ENCODE results near the gene CAMK1D.

CAMK1D gene

DNA sequence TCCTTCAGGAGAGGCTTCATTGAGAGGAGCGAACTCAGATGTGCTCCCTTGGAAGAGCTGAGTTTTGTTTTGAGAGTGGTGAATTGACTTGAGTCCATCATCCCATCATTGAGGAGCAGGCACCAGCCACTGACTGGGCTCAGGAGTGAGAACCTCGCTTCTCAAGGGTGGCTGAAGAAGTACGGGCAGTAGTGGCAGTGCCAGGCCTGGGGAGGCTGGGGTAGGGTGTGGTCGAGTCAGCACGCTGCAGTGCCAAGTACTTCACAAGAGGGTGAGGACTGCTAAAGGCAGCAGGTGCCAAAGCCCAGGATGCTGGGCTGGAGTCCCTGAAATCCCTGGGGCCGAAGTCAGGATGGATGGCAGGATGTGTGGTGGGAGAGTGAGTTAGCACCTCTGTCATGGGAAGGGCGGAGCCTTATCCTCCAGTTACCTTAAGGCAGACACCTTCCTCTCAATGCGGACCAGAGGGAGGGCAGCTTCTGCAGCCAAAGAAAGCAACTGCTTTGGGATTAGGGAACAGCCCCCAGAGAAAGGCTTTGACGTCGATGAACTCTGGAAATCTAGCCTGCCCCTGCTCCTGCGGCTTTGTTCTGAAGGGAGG lies 210.3 kb downstream of the CAMK1D start:
- Histone ChIP-seq H3K4me3 (ENCODE audit: low read depth in 1 of 2, low read length in 2 of 2) (no peak overlapping the region), H3K9ac (ENCODE audit: low read depth, low read length) (no peak overlapping the region), H3K27ac (ENCODE audit: low read length) (no peak overlapping the region), H2AFZ (ENCODE audit: low read depth, low read length) (no peak overlapping the region), H3K27me3 (ENCODE audit: insufficient read depth, low read length, poor library complexity) (no peaks in the 10 kb centered on the region), H3K4me1 (ENCODE audit: insufficient read depth, low read length) (no peaks in the 10 kb centered on the region), H4K20me1 (ENCODE audit: insufficient read depth, low read length) (no peaks in the 10 kb centered on the region), H3K36me3 (ENCODE audit: insufficient read depth, low read length) (no peaks in the 10 kb centered on the region), H3K9me3 (ENCODE audit: insufficient read depth, low read length, severe bottlenecking) (no peaks in the 10 kb centered on the region), H3K79me2 (ENCODE audit: insufficient read depth, low read length) (no peaks in the 10 kb centered on the region), H3K4me2 (ENCODE audit: insufficient read depth, low read length) (no peak overlapping the region)
- no peak for TF ChIP-seq EZH2 (IDR thresholded peaks at IDR 0.05; ENCODE audit: borderline replicate concordance, low read depth, low read length, severe bottlenecking)
- TF ChIP-seq, protein P1, sequence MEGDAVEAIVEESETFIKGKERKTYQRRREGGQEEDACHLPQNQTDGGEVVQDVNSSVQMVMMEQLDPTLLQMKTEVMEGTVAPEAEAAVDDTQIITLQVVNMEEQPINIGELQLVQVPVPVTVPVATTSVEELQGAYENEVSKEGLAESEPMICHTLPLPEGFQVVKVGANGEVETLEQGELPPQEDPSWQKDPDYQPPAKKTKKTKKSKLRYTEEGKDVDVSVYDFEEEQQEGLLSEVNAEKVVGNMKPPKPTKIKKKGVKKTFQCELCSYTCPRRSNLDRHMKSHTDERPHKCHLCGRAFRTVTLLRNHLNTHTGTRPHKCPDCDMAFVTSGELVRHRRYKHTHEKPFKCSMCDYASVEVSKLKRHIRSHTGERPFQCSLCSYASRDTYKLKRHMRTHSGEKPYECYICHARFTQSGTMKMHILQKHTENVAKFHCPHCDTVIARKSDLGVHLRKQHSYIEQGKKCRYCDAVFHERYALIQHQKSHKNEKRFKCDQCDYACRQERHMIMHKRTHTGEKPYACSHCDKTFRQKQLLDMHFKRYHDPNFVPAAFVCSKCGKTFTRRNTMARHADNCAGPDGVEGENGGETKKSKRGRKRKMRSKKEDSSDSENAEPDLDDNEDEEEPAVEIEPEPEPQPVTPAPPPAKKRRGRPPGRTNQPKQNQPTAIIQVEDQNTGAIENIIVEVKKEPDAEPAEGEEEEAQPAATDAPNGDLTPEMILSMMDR (IDR thresholded peaks at IDR 0.05; ENCODE audit: borderline replicate concordance, extremely low read depth, low read length, poor library complexity, severe bottlenecking) = no peak
- DNase-seq (no peak), ATAC-seq (ENCODE audit: insufficient read depth, low read depth) (no peak)

DNA sequence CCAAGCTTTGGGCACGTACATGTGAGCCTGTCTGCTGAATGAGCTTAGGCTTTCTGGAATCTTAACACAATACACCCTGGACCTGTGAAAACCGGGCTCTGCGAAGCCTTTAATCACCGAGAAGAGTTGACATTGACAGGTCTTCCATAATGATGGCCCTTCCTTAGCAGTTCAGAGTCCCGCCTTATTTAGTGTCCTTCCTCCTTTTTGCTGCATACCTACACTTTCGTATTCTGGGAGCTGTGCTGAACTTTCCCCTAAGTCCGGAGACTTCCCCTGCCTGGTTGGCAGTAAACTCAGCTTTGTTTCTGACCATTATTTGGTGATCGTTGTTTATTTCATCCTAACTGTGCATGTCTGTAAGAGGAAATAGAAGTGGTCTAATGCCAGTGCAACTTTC lies 212.0 kb downstream of the CAMK1D start:
- Histone ChIP-seq H3K4me1 (ENCODE audit: insufficient read depth, low read length) (no peaks in the 10 kb centered on the region), H3K4me3 (ENCODE audit: low read depth in 1 of 2, low read length in 2 of 2) (no peak overlapping the region), H3K4me2 (ENCODE audit: insufficient read depth, low read length) (no peak overlapping the region), H4K20me1 (ENCODE audit: insufficient read depth, low read length) (no peaks in the 10 kb centered on the region), H2AFZ (ENCODE audit: low read depth, low read length) (no peak overlapping the region), H3K27me3 (ENCODE audit: insufficient read depth, low read length, poor library complexity) (no peaks in the 10 kb centered on the region), H3K27ac (ENCODE audit: low read length) (no peak overlapping the region), H3K36me3 (ENCODE audit: insufficient read depth, low read length) (no peaks in the 10 kb centered on the region), H3K9ac (ENCODE audit: low read depth, low read length) (no peak overlapping the region), H3K9me3 (ENCODE audit: insufficient read depth, low read length, severe bottlenecking) (no peaks in the 10 kb centered on the region), H3K79me2 (ENCODE audit: insufficient read depth, low read length) (no peaks in the 10 kb centered on the region)
- TF ChIP-seq EZH2 (IDR thresholded peaks at IDR 0.05; ENCODE audit: borderline replicate concordance, low read depth, low read length, severe bottlenecking) = no peak
- TF ChIP-seq, protein P1 (IDR thresholded peaks at IDR 0.05; ENCODE audit: borderline replicate concordance, extremely low read depth, low read length, poor library complexity, severe bottlenecking) = no peak
- DNase-seq (no peak), ATAC-seq (ENCODE audit: insufficient read depth, low read depth) (no peak)

DNA sequence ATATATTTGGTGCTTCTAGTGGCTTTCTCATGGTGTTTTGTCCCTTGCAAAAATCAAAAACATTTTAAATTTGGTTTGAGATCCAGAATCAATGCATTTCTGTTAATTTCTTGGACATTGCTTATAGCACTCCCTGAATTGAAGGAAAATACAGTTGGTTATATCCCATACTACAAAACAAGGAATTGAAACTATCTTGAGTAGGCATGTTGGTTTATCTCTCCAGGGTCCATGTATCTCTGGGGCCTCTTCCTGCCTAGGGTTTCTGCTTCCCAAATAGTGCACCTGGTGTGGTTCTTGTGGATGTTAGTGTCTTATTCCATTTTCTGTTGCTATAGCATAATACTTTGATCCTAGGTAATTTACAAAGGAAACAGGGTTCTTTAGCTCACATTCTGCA lies 212.4 kb downstream of the CAMK1D start:
- Histone ChIP-seq H4K20me1 (ENCODE audit: insufficient read depth, low read length) (no peaks in the 10 kb centered on the region), H2AFZ (ENCODE audit: low read depth, low read length) (no peak overlapping the region), H3K4me3 (ENCODE audit: low read depth in 1 of 2, low read length in 2 of 2) (no peak overlapping the region), H3K36me3 (ENCODE audit: insufficient read depth, low read length) (no peaks in the 10 kb centered on the region), H3K27me3 (ENCODE audit: insufficient read depth, low read length, poor library complexity) (no peaks in the 10 kb centered on the region), H3K4me2 (ENCODE audit: insufficient read depth, low read length) (no peak overlapping the region), H3K79me2 (ENCODE audit: insufficient read depth, low read length) (no peaks in the 10 kb centered on the region), H3K9me3 (ENCODE audit: insufficient read depth, low read length, severe bottlenecking) (no peaks in the 10 kb centered on the region), H3K9ac (ENCODE audit: low read depth, low read length) (no peak overlapping the region), H3K27ac (ENCODE audit: low read length) (no peak overlapping the region), H3K4me1 (ENCODE audit: insufficient read depth, low read length) (no peaks in the 10 kb centered on the region)
- no peak for TF ChIP-seq EZH2 (IDR thresholded peaks at IDR 0.05; ENCODE audit: borderline replicate concordance, low read depth, low read length, severe bottlenecking)
- TF ChIP-seq, protein P1 (IDR thresholded peaks at IDR 0.05; ENCODE audit: borderline replicate concordance, extremely low read depth, low read length, poor library complexity, severe bottlenecking) = no peak
- DNase-seq (no peak), ATAC-seq (ENCODE audit: insufficient read depth, low read depth) (no peak)

Data from DND-41 (cell line).